OCI-M2 (cell line): ENCODE data around the gene HSD17B1.
"Not testable (repeated sequence)": the region's sequence is repeated elsewhere in the genome, so short reads cannot be mapped to it uniquely, and the experiment has no call there.

ENCODE experiments used
- DNase-seq: peaks from one replicate; lab custom pipeline; 2025; ENCODE audit not compliant: unreplicated experiment; lab: John Stamatoyannopoulos, UW

The HSD17B1 gene

DNA sequence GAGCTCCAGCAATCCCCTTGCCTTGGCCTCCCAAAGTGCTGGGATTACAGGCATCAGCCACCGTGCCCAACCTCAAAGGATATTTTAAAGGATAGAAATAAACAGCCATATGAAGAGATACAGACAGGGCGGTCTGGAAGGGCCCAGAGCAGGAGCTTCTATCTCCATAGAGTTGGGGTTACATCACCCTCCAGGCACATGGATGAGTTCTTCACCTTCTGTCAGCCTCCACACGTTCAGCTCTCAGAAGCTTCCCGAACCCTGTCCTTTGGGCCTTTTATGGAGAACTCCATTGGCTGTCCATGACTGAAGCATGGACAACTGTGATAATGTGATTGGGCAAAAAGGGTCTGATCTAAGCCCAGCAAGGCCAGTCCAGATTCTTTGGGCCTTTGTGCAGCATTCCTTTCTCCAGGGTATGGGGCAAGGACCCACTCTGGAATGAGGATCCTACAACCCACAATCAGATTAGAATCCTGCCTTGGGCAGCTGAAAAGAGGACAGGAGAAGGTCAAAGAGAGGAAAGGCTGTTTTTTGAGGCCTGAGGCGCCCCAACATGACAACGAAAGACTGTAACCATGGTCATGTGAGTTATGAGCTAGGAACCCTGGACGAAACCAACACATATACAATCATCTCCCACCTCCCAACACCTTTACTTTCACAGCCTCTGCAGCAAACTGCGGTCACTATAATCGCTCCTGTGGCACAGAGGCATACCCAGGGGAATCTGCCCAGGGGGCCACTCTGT lies 6.8 kb upstream of the HSD17B1 start:
- not testable (repeated sequence) for DNase-seq

DNA sequence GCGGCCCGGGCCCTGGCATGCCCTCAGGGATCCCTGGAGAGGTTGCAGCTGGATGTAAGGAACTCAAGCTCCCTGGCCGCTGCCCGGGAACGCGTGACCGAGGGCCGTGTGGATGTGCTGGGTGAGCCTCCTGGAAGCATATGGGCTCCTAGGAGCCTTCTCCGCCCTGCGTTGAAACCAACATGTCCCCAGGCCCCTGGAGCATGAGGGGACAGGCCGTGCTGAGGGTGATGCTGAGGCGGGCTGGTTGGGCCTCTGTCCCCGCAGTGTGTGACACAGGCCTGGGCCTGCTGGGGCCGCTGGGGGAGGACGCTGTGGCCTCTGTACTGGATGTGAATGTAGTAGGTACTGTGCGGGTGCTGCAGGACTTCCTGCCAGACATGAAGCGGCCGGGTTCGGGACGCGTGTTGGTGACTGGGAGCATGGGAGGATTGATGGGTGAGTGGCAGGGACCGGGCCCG lies 5.7 kb upstream of the HSD17B1 start:
- DNase-seq = no peak

GRCh38 chr17:42547698-42548069 lies 5.0 kb upstream of the HSD17B1 start:
- DNase-seq = no peak

GRCh38 chr17:42548070-42548837 lies 4.5 kb upstream of the HSD17B1 start:
- no peak for DNase-seq

GRCh38 chr17:42548993-42549755 lies 3.5 kb upstream of the HSD17B1 start:
- no peak for DNase-seq

DNA sequence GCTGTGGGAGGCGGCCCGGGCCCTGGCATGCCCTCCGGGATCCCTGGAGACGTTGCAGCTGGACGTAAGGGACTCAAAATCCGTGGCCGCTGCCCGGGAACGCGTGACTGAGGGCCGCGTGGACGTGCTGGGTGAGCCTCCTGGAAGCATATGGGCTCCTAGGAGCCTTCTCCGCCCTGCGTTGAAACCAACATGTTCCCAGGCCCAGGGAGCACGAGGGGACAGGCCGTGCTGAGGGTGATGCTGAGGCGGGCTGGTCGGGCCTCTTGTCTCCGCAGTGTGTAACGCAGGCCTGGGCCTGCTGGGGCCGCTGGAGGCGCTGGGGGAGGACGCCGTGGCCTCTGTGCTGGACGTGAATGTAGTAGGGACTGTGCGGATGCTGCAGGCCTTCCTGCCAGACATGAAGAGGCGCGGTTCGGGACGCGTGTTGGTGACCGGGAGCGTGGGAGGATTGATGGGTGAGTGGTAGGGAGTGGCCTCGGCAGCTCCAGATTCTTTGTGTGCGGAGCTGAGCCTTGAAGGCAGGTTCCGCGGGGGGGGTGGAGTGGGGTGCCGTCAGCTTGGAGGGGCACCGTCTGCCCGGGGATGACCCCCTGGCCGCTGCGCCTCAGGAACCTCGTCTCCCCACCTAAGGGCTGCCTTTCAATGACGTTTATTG lies 567 bp downstream of the HSD17B1 start:
- no peak for DNase-seq

DNA sequence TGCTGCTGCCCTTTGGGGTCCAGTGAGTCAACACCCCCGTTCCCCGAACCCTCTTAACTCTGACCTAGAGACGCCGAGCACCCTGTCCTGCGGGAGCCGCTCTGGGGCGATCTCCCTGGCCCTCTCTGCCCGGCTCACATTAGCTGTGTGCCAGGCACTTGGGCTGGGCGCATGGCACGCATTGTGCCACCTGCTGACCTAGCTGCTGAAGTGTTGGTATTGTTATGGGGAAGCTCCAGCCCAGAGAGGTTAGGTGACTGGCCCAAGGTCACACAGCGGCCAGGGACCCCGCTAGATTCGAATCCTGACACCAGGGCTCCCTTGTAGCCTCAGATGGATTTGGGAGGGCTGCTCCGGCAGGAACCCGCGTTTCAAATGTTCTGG lies 1.1 kb downstream of the HSD17B1 start:
- DNase-seq = no peak

DNA sequence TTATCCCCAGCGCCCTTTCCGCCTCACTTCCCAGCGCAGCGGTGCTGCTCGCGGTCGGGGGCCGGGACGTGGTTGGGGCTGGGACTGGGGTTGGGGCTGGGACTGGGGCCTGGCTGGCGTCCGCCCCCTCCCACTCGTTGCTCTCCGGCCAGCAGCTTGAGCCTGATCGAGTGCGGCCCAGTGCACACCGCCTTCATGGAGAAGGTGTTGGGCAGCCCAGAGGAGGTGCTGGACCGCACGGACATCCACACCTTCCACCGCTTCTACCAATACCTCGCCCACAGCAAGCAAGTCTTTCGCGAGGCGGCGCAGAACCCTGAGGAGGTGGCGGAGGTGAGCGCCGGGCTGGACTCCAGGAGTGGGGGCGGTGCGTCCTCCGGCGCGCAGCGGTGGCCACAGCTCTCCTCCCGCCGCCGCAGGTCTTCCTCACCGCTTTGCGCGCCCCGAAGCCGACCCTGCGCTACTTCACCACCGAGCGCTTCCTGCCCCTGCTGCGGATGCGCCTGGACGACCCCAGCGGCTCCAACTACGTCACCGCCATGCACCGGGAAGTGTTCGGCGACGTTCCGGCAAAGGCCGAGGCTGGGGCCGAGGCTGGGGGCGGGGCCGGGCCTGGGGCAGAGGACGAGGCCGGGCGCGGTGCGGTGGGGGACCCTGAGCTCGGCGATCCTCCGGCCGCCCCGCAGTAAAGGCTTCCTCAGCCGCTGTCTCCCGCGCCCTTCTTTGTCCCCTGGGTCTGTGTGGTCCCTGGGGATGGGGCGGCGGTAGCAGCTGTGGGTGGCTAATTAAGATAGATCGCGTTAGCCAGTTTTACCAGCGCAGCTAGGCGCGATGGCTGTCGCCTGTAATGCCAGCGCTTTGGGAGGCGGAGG lies 1.8 kb downstream of the HSD17B1 start:
- DNase-seq = no peak

DNA sequence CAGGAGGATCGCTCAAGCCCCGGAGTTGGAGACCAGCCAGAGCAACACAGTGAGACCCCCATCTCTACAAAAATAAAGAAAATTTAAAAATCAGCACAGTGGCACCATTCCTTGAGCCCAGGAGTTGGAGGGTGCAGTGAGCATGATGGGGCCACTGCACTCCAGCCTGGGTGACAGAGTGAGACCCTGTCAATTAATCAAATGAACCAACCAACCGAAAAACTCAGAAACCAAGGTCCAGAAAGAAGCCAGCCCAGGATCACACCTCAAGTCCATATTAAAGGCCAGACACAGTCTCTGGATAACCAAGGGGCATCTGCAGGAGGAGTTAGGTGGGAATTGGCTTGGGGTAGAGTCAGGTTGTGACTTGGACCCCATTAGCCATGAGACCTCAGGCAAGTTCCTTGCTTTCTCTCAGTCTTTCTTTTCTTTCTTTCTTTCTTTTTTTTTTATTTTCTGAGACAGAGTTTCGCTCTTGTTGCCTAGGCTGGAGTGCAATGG lies 2.4 kb downstream of the HSD17B1 start:
- DNase-seq = no peak

GRCh38 chr17:42555961-42556617 lies 3.4 kb downstream of the HSD17B1 start:
- DNase-seq = not testable (repeated sequence)

DNA sequence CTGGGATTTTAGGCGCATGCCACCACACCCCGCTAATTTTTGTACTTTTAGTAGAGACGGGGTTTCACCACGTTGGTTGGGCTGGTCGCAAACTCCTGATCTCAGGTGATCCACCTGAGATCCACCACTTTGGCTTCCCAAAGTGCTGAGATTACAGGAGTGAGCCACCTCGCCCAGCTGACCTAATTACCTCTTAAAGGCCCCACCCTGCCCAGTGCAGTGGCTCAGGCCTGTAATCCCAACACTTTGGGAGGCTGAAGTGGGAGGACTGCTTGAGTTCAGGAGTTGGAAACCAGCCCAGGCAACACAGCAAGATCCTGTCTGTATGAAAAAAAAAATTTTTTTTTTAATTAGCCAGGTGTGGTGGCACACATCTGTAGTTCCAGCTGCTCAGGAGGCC lies 6.4 kb downstream of the HSD17B1 start:
- DNase-seq = no peak

- DNase-seq = no peak
Observed at GRCh38 chr17:42560246-42560645, 7.5 kb downstream of the HSD17B1 start.

GRCh38 chr17:42561897-42562387 lies 9.2 kb downstream of the HSD17B1 start, which contains the start of gene COASY:
COASY (plus strand) TSS chr17:42562148; CDS start chr17:42562623, 475 bp downstream.
- DNase-seq = peak; percentile 79

DNA sequence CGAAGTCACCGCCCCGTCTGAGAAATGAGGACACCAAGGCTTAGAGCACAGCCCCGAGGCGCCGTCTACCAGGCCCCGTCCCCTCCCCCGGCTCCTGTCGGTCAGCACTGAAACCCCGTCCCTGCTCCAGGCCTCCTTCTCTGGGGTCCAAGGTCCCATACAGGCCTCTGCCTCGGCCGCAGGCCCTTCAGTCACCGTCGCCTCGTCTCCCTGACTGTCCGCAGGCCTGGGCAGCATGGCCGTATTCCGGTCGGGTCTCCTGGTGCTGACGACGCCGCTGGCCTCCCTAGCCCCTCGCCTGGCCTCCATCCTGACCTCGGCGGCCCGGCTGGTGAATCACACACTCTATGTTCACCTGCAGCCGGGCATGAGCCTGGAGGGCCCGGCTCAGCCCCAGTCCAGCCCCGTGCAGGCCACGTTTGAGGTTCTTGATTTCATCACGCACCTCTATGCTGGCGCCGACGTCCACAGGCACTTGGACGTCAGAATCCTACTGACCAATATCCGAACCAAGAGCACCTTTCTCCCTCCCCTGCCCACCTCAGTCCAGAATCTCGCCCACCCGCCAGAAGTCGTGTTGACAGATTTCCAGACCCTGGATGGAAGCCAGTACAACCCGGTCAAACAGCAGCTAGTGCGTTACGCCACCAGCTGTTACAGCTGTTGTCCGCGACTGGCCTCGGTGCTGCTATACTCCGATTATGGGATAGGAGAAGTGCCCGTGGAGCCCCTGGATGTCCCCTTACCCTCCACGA lies 9.8 kb downstream of the HSD17B1 start:
- DNase-seq = no peak

DNA sequence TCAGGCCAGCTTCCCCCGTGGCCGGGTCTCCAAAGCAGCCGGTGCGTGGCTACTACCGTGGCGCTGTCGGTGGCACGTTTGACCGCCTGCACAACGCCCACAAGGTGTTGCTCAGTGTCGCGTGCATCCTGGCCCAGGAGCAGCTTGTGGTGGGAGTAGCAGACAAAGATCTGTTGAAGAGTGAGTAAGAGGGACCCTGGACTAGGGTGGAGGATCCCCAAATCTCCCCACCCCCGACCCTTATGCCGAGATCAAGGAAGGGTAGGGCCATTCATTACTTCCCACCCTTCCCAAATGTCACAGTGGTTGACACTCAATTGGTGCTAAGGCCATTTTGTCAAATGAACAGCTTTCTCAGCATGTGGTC lies 10.4 kb downstream of the HSD17B1 start:
- no peak for DNase-seq

DNA sequence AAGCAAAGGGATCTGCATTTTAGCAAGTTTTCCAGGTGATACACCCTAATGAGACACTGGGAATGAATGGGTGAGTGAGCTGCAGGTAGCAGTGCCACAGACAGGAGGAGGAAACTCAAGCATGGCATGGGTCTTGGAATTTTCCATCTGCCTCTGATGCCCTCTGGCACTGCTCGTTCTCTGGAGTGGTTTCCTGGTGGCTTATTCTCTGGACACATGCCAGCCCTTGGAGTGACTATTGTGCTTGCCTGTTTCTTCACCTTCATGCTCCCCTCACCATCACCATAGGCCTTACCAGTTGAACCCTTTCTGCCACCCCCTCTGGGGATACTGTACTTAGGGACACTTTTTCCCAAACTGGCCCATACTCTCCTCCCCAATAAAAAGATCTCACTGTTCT lies 10.8 kb downstream of the HSD17B1 start:
- no peak for DNase-seq

GRCh38 chr17:42563950-42564349 lies 11.2 kb downstream of the HSD17B1 start:
- no peak for DNase-seq

DNA sequence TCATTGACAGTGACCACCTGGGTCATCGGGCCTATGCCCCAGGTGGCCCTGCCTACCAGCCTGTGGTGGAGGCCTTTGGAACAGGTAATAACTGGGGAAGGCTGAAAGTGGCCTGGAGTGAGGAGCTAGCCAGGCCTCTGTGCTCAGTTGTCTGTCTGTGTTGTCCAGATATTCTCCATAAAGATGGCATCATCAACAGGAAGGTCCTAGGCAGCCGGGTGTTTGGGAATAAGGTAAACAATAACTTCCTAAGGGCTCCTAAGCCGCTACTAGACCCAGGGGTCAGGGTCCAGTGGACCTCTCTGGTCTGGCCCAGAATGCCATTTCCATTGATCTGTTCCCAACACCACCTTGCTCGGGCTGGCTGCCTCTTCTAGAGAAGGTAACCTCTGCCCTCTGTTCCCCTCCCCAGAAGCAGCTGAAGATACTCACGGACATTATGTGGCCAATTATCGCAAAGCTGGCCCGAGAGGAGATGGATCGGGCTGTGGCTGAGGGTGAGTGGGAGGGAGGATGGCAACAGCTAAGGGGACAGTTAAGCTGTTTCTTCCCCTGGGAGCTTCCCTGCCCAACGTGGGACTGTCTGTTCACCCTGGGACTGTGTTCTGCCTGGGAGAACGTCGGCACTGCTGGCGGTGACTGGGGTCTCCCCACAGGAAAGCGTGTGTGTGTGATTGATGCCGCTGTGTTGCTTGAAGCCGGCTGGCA lies 12.2 kb downstream of the HSD17B1 start:
- no peak for DNase-seq
